Chondrocyte (in vitro differentiated cells): Measurements from ENCODE around the gene ECE1. TPM values are rescaled to one million over a fixed set of nuclear protein-coding genes. Genes with fewer than 3 reads are reported as not detected.

Experiments
- DNase-seq: peaks from one replicate; pipeline ENCODE4 v3.0.0; 2021; ENCODE audit warnings: mixed read lengths, low spot score
- H3K27ac Mint-ChIP-seq: one replicate; pipeline ENCODE4 v1.8.0; 2021; ENCODE audit warnings: mild to moderate bottlenecking, moderate library complexity, mixed read lengths; ENCODE audit not compliant: unreplicated experiment
- H3K27me3 Mint-ChIP-seq: 2 replicates; pipeline ENCODE4 v1.8.0; 2021; ENCODE audit warnings: low read depth, mixed read lengths
- H3K36me3 Mint-ChIP-seq: 2 replicates; pipeline ENCODE4 v1.8.0; 2021; ENCODE audit warnings: low read depth, mixed read lengths
- H3K4me1 Mint-ChIP-seq: 2 replicates; pipeline ENCODE4 v1.8.0; 2021; ENCODE audit warnings: low read depth, mild to moderate bottlenecking, mixed read lengths
- H3K4me3 Mint-ChIP-seq: one replicate; pipeline ENCODE4 v1.8.0; 2021; ENCODE audit warnings: mild to moderate bottlenecking, moderate library complexity, mixed read lengths; ENCODE audit not compliant: unreplicated experiment
- H3K9me3 Mint-ChIP-seq: 2 replicates; pipeline ENCODE4 v1.8.0; 2021; ENCODE audit warnings: low read depth, mixed read lengths
- total RNA-seq: library from RNA; stranded (reverse); gene quantifications from 3 replicates; pipeline ENCODE4 v1.2.1, GENCODE V29; 2021
- TF ChIP-seq, protein P1 (sequence below): fragments of 200-600 bp; sonication (generic); IDR thresholded peaks from 2 replicates; pipeline ENCODE4 v1.5.0; 2021; ENCODE audit warnings: antibody characterized with exemption, mild to moderate bottlenecking, moderate library complexity

ECE1 gene
- total RNA-seq, 1 donor from 2014 or later: 98.5 TPM

DNA sequence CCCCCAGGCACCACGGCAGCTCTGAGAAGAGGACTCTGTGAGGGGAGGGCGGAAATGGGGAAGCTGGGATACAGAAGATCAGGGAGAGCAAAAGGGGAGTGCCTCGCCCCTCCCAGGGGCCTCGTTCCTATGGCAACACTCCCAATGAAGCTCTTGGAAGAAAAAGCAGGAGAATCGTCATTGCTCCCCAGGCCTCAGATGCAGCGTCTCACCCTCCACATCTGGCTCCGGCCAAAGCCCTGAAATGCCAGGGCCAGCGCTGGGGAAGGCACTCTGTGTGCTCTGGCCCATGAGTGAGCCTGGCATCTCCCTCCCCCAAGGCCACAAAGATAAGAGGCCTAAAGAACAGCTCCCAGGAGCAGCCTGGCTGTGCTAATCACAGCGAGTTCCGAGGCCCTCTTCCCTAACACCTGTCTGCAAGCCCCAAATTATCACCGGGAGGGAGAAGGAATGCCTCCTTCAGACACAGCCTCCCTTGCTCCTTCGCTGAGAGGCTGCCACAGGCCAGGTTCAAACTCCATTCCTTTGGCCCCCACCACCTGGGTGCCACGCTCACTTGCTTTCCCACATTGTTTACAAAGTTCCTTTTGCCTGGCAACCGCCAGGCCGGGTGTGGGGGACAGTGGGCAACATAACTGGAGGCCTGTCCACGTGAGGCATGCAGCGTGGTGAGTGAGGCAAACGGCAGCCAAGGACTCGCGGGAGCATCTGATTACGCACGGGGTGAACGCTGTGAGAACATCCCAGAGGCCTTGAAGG lies 27.8 kb downstream of the ECE1 start:
- Mint-ChIP-seq H3K36me3 (peaks cover 17% of the 10 kb centered on the region), H3K27ac (peak overlapping the region; percentile 100), H3K4me3 (peak overlapping the region; percentile 62), H3K27me3 (no peaks in the 10 kb centered on the region), H3K9me3 (no peaks in the 10 kb centered on the region), H3K4me1 (peaks cover 68% of the 10 kb centered on the region)
- TF ChIP-seq, protein P1, sequence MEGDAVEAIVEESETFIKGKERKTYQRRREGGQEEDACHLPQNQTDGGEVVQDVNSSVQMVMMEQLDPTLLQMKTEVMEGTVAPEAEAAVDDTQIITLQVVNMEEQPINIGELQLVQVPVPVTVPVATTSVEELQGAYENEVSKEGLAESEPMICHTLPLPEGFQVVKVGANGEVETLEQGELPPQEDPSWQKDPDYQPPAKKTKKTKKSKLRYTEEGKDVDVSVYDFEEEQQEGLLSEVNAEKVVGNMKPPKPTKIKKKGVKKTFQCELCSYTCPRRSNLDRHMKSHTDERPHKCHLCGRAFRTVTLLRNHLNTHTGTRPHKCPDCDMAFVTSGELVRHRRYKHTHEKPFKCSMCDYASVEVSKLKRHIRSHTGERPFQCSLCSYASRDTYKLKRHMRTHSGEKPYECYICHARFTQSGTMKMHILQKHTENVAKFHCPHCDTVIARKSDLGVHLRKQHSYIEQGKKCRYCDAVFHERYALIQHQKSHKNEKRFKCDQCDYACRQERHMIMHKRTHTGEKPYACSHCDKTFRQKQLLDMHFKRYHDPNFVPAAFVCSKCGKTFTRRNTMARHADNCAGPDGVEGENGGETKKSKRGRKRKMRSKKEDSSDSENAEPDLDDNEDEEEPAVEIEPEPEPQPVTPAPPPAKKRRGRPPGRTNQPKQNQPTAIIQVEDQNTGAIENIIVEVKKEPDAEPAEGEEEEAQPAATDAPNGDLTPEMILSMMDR: no peak
- no peak for DNase-seq

DNA sequence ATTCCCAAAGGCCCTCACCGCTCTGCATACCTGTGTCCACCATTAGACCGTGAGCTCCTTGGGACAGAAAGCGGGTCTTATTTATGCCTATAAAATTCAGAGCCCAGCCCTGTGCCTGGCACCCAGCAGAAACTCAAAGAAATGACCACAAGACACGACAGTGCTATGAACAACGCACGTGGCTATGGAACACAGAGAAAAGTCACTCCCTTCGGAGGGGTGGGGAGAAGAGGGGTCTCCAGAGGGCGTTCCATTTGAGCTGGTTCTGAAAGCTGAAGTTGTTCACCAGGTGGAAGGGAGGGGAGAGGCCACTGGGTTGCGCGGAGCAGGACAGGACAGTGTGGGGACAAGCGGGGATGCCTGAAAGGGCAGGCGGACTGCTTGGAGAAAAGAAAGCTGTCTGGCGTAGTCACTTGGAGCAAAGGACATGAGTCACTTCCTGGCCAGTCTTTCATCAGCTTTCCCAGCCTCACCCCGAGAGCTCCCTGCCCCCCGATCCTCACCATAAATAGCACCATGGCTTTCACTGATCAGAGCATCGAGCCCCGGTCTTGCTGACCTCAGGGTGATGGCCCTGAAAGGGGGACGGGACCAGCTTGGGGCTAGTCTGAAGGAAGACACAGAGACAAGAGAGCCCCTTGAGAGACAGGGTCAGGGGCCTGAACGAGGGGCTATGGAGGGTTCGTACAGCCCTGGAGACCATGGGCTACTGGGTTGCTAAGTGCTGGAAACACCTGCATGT lies 28.5 kb downstream of the ECE1 start:
- no peaks in the 10 kb centered on the region for H3K9me3 Mint-ChIP-seq
- no peaks in the 10 kb centered on the region for H3K27me3 Mint-ChIP-seq
- peaks cover 61% of the 10 kb centered on the region for H3K4me1 Mint-ChIP-seq
- TF ChIP-seq, protein P1: no peak
- H3K36me3 Mint-ChIP-seq: peaks cover 18% of the 10 kb centered on the region
- peak overlapping the region; percentile 100 for H3K27ac Mint-ChIP-seq
- DNase-seq: no peak
- H3K4me3 Mint-ChIP-seq: peak overlapping the region; percentile 62

DNA sequence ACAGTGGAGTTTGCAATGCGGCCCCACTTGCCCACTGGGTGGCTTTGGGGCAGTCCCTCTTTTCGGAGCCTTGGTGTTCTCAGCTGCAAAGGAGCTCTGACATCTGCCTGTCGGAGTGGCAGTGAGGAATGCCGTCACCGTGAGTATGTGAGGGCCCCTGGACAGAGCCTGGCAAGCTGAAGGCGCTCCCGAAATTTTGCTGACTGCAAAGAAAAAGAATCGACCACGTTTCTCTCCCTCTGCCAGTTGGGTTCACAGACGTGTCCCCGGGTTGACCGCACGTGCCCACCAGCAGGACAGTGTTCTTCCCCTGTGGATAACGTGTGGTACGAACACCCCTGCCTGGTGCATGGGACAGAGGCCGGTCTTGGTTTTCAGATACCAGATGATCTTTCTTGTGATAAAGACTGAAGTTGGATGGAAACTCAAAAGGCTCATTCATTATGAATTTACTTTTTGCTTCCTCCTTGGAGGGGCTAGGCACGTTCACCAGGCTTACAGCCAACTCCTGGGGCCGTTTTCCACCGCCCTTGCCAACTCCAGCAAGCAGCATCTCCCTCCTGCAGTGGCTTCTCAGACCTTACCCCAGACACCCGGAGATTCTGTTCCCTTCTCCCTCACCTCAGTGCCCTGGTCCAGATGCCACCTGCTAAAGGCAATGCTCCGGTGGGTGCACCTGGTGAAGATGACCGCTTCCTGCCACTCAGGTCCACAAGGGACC lies 29.7 kb downstream of the ECE1 start:
- H3K9me3 Mint-ChIP-seq: no peaks in the 10 kb centered on the region
- DNase-seq: no peak
- H3K27ac Mint-ChIP-seq: peak overlapping the region; percentile 100
- peaks cover 21% of the 10 kb centered on the region for H3K36me3 Mint-ChIP-seq
- no peak overlapping the region for H3K4me3 Mint-ChIP-seq
- H3K27me3 Mint-ChIP-seq: no peaks in the 10 kb centered on the region
- TF ChIP-seq, protein P1: no peak
- peaks cover 51% of the 10 kb centered on the region for H3K4me1 Mint-ChIP-seq

DNA sequence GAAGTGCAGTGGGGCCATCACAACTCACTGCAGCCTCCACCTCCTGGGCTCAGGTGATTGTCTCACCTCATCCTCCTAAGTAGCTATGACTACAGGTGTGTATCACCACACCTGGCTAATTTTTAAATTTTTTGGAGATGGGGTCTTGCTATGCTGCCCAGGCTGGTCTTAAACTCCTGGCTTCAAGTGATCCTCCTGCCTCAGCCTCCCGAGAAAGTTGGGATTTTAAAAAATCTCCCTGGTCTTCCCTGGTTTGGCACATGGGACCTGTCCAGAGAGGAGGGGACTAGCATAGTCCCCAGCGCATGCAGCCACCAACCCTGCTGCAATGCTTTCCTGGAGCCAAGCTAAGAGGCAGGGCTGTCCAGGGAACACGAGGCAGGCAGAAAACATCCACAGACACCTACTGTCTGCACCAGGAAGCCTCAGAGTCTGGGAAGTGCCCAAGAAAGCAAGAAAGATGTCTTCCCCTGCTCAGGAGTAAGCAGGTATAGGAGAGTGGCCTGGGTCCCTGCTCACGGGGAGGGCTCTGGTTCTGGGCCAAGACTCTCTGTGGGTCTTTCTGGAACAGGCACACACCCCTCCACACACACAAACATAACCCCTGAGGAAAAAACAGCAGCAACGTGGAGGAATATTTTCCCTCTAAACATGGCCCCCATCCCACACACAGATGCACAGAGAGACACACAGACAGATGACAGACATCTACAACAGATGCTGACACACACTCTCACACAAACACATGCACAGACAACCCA lies 30.8 kb downstream of the ECE1 start:
- Mint-ChIP-seq H3K4me3 (no peak overlapping the region), H3K9me3 (no peaks in the 10 kb centered on the region), H3K27ac (peak overlapping the region; percentile 38), H3K4me1 (peaks cover 50% of the 10 kb centered on the region), H3K27me3 (no peaks in the 10 kb centered on the region), H3K36me3 (peaks cover 23% of the 10 kb centered on the region)
- TF ChIP-seq, protein P1: no peak
- DNase-seq: no peak
